IMR-90 (cell line): ENCODE results near the gene EID2B. TPM values are rescaled to one million over a fixed set of nuclear protein-coding genes. Genes with fewer than 3 reads are reported as not detected.

Experiments
- ATAC-seq: fragments of 200-7000 bp; cut with Tn5 transposase; 2 replicates; pipeline ENCODE4 v1.9.1; 2020; ENCODE audit warnings: low read depth, mild to moderate bottlenecking, moderate library complexity
- BruUV-seq: library from RNA; stranded (reverse); fragments of 400-500 nt; replicated peaks from 2 replicates; lab custom pipeline; 2021; lab: Mats Ljungman, UMichigan
- CTCF ChIA-PET: fragments of 300-600 bp; formaldehyde crosslinking; extraction: SDS; loops from one replicate; lab custom pipeline; 2021; ENCODE audit warnings: antibody characterized with exemption; lab: Yijun Ruan, JAX
- POLR2A ChIA-PET: fragments of 300-600 bp; sonication (Branson Sonifier 250); formaldehyde crosslinking; loops from one replicate; lab custom pipeline; 2022; ENCODE audit warnings: antibody characterized with exemption; ENCODE audit not compliant: unreplicated experiment; lab: Charles Lee
- DNase-seq: peaks from one replicate; pipeline ENCODE4 v3.0.0; 2013
- H2AFZ ChIP-seq: replicated peaks from 2 replicates; pipeline ENCODE3; 2013; ENCODE audit warnings: low read length, mild to moderate bottlenecking; ENCODE audit not compliant: poor library complexity
- H2AK5ac ChIP-seq: 2 replicates; pipeline ENCODE4 v1.6.1; 2013; ENCODE audit warnings: low read depth, low read length, inconsistent platforms
- H2AK9ac ChIP-seq: replicated peaks from 2 replicates; pipeline ENCODE3; 2013; ENCODE audit warnings: mild to moderate bottlenecking, low read depth, low read length, moderate library complexity; ENCODE audit not compliant: poor library complexity
- H2BK120ac ChIP-seq: 2 replicates; pipeline ENCODE4 v1.6.1; 2013; ENCODE audit warnings: low read depth, low read length, inconsistent platforms
- H2BK15ac ChIP-seq: 3 replicates; pipeline ENCODE4 v1.6.1; 2013; ENCODE audit warnings: low read depth, low read length, inconsistent platforms
- H2BK20ac ChIP-seq: 2 replicates; pipeline ENCODE4 v1.6.1; 2013; ENCODE audit warnings: low read depth, mild to moderate bottlenecking, inconsistent platforms, low read length, moderate library complexity
- H2BK5ac ChIP-seq: 2 replicates; pipeline ENCODE4 v1.6.1; 2013; ENCODE audit warnings: mild to moderate bottlenecking, low read depth, low read length, inconsistent platforms; ENCODE audit not compliant: poor library complexity, severe bottlenecking
- H3K14ac ChIP-seq: replicated peaks from 2 replicates; pipeline ENCODE4 v1.6.1; 2013; ENCODE audit warnings: low read depth, low read length, inconsistent platforms
- H3K18ac ChIP-seq: 2 replicates; pipeline ENCODE4 v1.6.1; 2013; ENCODE audit warnings: low read depth, low read length, control low read depth
- H3K23ac ChIP-seq: 2 replicates; pipeline ENCODE4 v1.6.1; 2013; ENCODE audit warnings: low read depth, low read length, inconsistent platforms
- H3K27ac ChIP-seq: 2 replicates; pipeline ENCODE4 v1.5.1; 2013; ENCODE audit warnings: mild to moderate bottlenecking, control low read depth, low read length; ENCODE audit not compliant: insufficient read depth
- H3K27me3 ChIP-seq: 2 replicates; pipeline ENCODE4 v1.6.1; 2013; ENCODE audit warnings: low read length; ENCODE audit not compliant: control insufficient read depth, insufficient read depth
- H3K36me3 ChIP-seq: 2 replicates; pipeline ENCODE4 v1.6.1; 2013; ENCODE audit warnings: low read length, mixed read lengths; ENCODE audit not compliant: control insufficient read depth, insufficient read depth
- H3K4ac ChIP-seq: 2 replicates; pipeline ENCODE4 v1.6.1; 2013; ENCODE audit warnings: low read depth, low read length, inconsistent platforms
- H3K4me1 ChIP-seq: 2 replicates; pipeline ENCODE4 v1.6.1; 2013; ENCODE audit warnings: low read length, mixed read lengths; ENCODE audit not compliant: control insufficient read depth, insufficient read depth
- H3K4me2 ChIP-seq: 2 replicates; pipeline ENCODE4 v1.6.1; 2013; ENCODE audit warnings: low read depth, mild to moderate bottlenecking, control low read depth, low read length, moderate library complexity
- H3K4me3 ChIP-seq: 2 replicates; pipeline ENCODE4 v1.5.1; 2013; ENCODE audit warnings: low read depth, mild to moderate bottlenecking, control low read depth, low read length, moderate library complexity; ENCODE audit not compliant: insufficient read depth
- H3K56ac ChIP-seq: 2 replicates; pipeline ENCODE4 v1.6.1; 2013; ENCODE audit warnings: low read length, inconsistent platforms; ENCODE audit not compliant: insufficient read depth; ENCODE audit errors: extremely low read depth
- H3K79me1 ChIP-seq, 2 experiments: 2 replicates each; pipeline ENCODE4 v1.6.1; 2013; ENCODE audit warnings: low read length in 2 of 2, inconsistent platforms in 1 of 2, low read depth in 1 of 2
- H3K9ac ChIP-seq: 2 replicates; pipeline ENCODE4 v1.6.1; 2013; ENCODE audit warnings: low read depth, low read length, control low read depth
- H3K9me1 ChIP-seq: 2 replicates; pipeline ENCODE4 v1.6.1; 2013; ENCODE audit warnings: low read length, inconsistent platforms; ENCODE audit not compliant: insufficient read depth
- H3K9me3 ChIP-seq: 2 replicates; pipeline ENCODE4 v1.6.1; 2013; ENCODE audit warnings: low read length; ENCODE audit not compliant: control insufficient read depth, insufficient read depth
- H4K20me1 ChIP-seq: 2 replicates; pipeline ENCODE4 v1.6.1; 2013; ENCODE audit warnings: low read length, inconsistent platforms; ENCODE audit not compliant: insufficient read depth
- H4K5ac ChIP-seq: 2 replicates; pipeline ENCODE4 v1.6.1; 2013; ENCODE audit warnings: mild to moderate bottlenecking, low read depth, low read length, control low read depth
- H4K8ac ChIP-seq, 2 experiments: 2 replicates each; pipeline ENCODE4 v1.6.1; 2013; ENCODE audit warnings: low read depth in 2 of 2, low read length in 2 of 2, control low read depth in 1 of 2, inconsistent platforms in 1 of 2
- H4K91ac ChIP-seq: 2 replicates; pipeline ENCODE4 v1.6.1; 2013; ENCODE audit warnings: low read depth, low read length, inconsistent platforms; ENCODE audit not compliant: insufficient read depth
- BHLHE40 ChIP-seq: fragments of 150-350 bp; IDR thresholded peaks from 2 replicates; pipeline ENCODE4 v1.6.1; 2016; ENCODE audit warnings: mild to moderate bottlenecking, low read depth, low read length
- CHD1 ChIP-seq: IDR thresholded peaks from 2 replicates; pipeline ENCODE4 v1.6.1; 2012; ENCODE audit warnings: low read depth, low read length, improper control_type of control experiment
- CTCF ChIP-seq: conservative IDR thresholded peaks from 2 replicates; pipeline ENCODE4 v1.5.1; 2012; ENCODE audit warnings: mild to moderate bottlenecking, low read depth, low read length, improper control_type of control experiment
- FOS ChIP-seq: fragments of 150-350 bp; IDR thresholded peaks from 2 replicates; pipeline ENCODE4 v1.6.1; 2016; ENCODE audit warnings: low read depth, low read length
- MAFK ChIP-seq: IDR thresholded peaks from 2 replicates; pipeline ENCODE4 v1.6.1; 2012; ENCODE audit warnings: low read depth, low read length, improper control_type of control experiment
- MAZ ChIP-seq: IDR thresholded peaks from 2 replicates; pipeline ENCODE4 v1.6.1; 2012; ENCODE audit warnings: low read depth, mild to moderate bottlenecking, low read length, improper control_type of control experiment, moderate library complexity, borderline replicate concordance
- POLR2A ChIP-seq: IDR thresholded peaks from 2 replicates; pipeline ENCODE4 v1.6.1; 2012; ENCODE audit warnings: mild to moderate bottlenecking, low read depth, low read length
- RAD21 ChIP-seq: IDR thresholded peaks from 2 replicates; pipeline ENCODE4 v1.6.1; 2012; ENCODE audit warnings: low read length, improper control_type of control experiment
- RCOR1 ChIP-seq: IDR thresholded peaks from 2 replicates; pipeline ENCODE4 v1.6.1; 2012; ENCODE audit warnings: mild to moderate bottlenecking, low read length, improper control_type of control experiment; ENCODE audit not compliant: insufficient replicate concordance
- RFX5 ChIP-seq: IDR thresholded peaks from 2 replicates; pipeline ENCODE4 v1.8.0; 2012; ENCODE audit warnings: low read depth, mild to moderate bottlenecking, low read length, moderate library complexity
- WGBS, 2 experiments: methylation state at CpG; one replicate each; pipeline versions ENCODE4 v1.1.5 to v1.1.7; 2013; ENCODE audit warnings: missing lambda C conversion rate in 2 of 2; ENCODE audit not compliant: insufficient read length in 1 of 2; ENCODE audit errors: extremely low coverage in 2 of 2; 5-methylcytosine and 5-hydroxymethylcytosine counted together
- dilution Hi-C: fragments of 300-500 bp; cut with HindIII; formaldehyde crosslinking; loops from one replicate; pipeline ENCODE4 v1.14.3; 2018; ENCODE audit warnings: low sequenced_read_pairs; ENCODE audit not compliant: unreplicated experiment
- in situ Hi-C: fragments of 300-500 bp; cut with MboI; formaldehyde crosslinking; loops from 3 replicates; pipeline ENCODE4 v1.14.3; 2019; ENCODE audit warnings: low sequenced_read_pairs, inconsistent platforms, mixed read lengths
- intact Hi-C: fragments of 100-400 bp; cut with micrococcal nuclease; formaldehyde crosslinking; loops from 2 replicates; pipeline ENCODE4 v1.10.0; 2022
- polyA plus RNA-seq, 3 experiments: library from polyadenylated mRNA; depleted of rRNA; stranded (reverse); fragments of >200 nt; gene quantifications; 2 replicates each; pipeline ENCODE4 v1.2.3, GENCODE V29; 2012; ENCODE audit warnings: low replicate concordance in 1 of 3
- total RNA-seq: library from RNA; depleted of rRNA; stranded (reverse); fragments of >200 nt; gene quantifications from 2 replicates; pipeline ENCODE4 v1.2.3, GENCODE V29; 2012
- TF ChIP-seq, protein P1 (sequence below): fragments of 150-350 bp; IDR thresholded peaks from 2 replicates; pipeline ENCODE4 v1.6.1; 2016; ENCODE audit warnings: low read depth, mild to moderate bottlenecking, low read length, moderate library complexity, borderline replicate concordance
- TF ChIP-seq, protein P2 (sequence below): fragments of 150-350 bp; IDR thresholded peaks from 2 replicates; pipeline ENCODE4 v1.6.1; 2017; ENCODE audit warnings: mild to moderate bottlenecking, antibody characterized with exemption, low read length, low read depth

Gene EID2B
- total and polyA plus RNA-seq, 2 of the 4 experiments (the other 2 are of a cell fraction), result 2.5 to 2.7 TPM

DNA sequence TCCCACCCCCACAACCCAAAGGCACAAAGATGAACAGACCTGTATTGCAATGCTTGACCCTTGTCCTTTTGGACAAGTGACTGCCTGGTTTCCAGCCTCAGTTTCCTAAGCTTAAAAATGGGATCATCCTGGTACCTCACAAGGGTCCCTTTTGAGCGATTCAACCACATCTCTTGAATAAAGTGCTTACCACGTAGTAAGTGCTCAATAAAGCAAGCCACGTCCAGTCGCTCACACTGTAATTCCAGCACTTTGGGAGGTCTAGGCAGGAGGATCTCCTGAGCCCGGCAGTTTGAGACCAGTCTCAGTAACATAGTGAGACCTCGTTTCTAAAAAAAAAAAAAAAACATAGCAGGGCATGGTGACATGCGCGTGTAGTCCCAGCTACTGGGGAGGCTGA is 32.7 kb downstream of the EID2B start:
- no peak overlapping the region for H3K4me3 ChIP-seq
- no peak overlapping the region for H4K5ac ChIP-seq
- no peak overlapping the region for H2AK5ac ChIP-seq
- peaks cover 45% of the 10 kb centered on the region for H3K27me3 ChIP-seq
- no peak overlapping the region for H3K4ac ChIP-seq
- dilution Hi-C loops (no loop called here), intact Hi-C loops (loop anchor here (5.0 kb wide), 2 partner anchors 32 to 172 kb away; partner anchors contain the start of gene EID2B), in situ Hi-C loops (no loop called here)
- H4K8ac ChIP-seq, result no peak overlapping the region
- H2BK5ac ChIP-seq, result no peak overlapping the region
- H2BK120ac ChIP-seq, result no peak overlapping the region
- H3K56ac ChIP-seq, result no peak overlapping the region
- ATAC-seq (no peak), DNase-seq (no peak)
- no peak overlapping the region for H3K14ac ChIP-seq
- H3K4me1 ChIP-seq, result peaks cover 3% of the 10 kb centered on the region; the same call in 1 of the 2 replicates
- H3K18ac ChIP-seq, result no peak overlapping the region
- no peak overlapping the region for H3K9ac ChIP-seq
- WGBS, 2 experiments, result 77% methylated on average over 3 of the region's 8 CpGs; no CpG with 5 or more reads in 1 of the 2 experiments
- no peaks in the 10 kb centered on the region for H3K9me3 ChIP-seq
- no peak overlapping the region for H2BK20ac ChIP-seq
- no peaks in the 10 kb centered on the region; the same call in 1 of the 2 replicates for H3K9me1 ChIP-seq
- no peak overlapping the region for H3K4me2 ChIP-seq
- H3K23ac ChIP-seq, result no peak overlapping the region
- no peaks in the 10 kb centered on the region for H3K36me3 ChIP-seq
- ChIA-PET CTCF (interaction anchor here (0.6 kb wide), 1 partner anchor 32 kb away, joined by 3 read pairs; the partner anchor contains the start of gene EID2B), POLR2A (no interaction called here)
- no peaks in the 10 kb centered on the region for H4K20me1 ChIP-seq
- H3K79me1 ChIP-seq, result no peaks in the 10 kb centered on the region
- no peak overlapping the region for H2AFZ ChIP-seq
- H2BK15ac ChIP-seq, result no peak overlapping the region
- H3K27ac ChIP-seq, result no peak overlapping the region
- no peak overlapping the region for H4K91ac ChIP-seq
- no peak overlapping the region for H2AK9ac ChIP-seq
- no peak for TF ChIP-seq POLR2A
- no peak for TF ChIP-seq CHD1
- no peak for TF ChIP-seq BHLHE40
- TF ChIP-seq, protein P1, sequence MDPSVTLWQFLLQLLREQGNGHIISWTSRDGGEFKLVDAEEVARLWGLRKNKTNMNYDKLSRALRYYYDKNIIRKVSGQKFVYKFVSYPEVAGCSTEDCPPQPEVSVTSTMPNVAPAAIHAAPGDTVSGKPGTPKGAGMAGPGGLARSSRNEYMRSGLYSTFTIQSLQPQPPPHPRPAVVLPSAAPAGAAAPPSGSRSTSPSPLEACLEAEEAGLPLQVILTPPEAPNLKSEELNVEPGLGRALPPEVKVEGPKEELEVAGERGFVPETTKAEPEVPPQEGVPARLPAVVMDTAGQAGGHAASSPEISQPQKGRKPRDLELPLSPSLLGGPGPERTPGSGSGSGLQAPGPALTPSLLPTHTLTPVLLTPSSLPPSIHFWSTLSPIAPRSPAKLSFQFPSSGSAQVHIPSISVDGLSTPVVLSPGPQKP, result no peak
- TF ChIP-seq, protein P2, sequence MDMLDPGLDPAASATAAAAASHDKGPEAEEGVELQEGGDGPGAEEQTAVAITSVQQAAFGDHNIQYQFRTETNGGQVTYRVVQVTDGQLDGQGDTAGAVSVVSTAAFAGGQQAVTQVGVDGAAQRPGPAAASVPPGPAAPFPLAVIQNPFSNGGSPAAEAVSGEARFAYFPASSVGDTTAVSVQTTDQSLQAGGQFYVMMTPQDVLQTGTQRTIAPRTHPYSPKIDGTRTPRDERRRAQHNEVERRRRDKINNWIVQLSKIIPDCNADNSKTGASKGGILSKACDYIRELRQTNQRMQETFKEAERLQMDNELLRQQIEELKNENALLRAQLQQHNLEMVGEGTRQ, result no peak
- TF ChIP-seq MAZ, result no peak
- TF ChIP-seq RAD21, result no peak
- TF ChIP-seq CTCF, result no peak
- no peak for TF ChIP-seq FOS
- TF ChIP-seq RFX5, result no peak
- no peak for TF ChIP-seq RCOR1
- TF ChIP-seq MAFK, result no peak
- no TSS peak for BruUV-seq
